ENCODE measurements around the gene GTPBP6.

GTPBP6 gene

DNA sequence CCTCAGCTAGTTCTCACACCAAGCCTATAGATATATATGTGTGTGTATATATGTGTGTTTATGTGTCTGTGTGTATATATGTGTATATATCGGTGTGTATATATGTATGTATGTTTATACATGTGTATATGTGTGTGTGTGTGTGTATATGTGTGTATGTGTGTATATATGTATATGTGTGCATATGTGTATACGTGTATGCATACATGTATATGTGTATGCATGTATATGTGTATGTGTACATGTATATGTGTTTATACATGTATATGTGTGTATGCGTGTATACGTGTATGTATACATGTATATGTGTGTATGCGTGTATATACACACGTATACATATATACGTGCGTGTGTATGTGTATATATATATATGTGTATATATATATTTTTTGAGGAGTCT lies 18.3 kb downstream of the GTPBP6 start:
- Histone ChIP-seq H3K79me2 (ENCODE audit: insufficient read depth, low read length) (no peaks in the 10 kb centered on the region), H3K27ac (ENCODE audit: low read depth, low read length) (no peak overlapping the region), H3K4me2 (ENCODE audit: low read depth, low read length, poor library complexity, severe bottlenecking) (no peak overlapping the region), H3F3A (ENCODE audit: insufficient read depth) (no peaks in the 10 kb centered on the region), H3K36me3 (ENCODE audit: low read length) (no peaks in the 10 kb centered on the region), H3K9me2 (replicated peaks; ENCODE audit: insufficient read depth, low read length) (no peaks in the 10 kb centered on the region), H3K4me3 (ENCODE audit: insufficient read depth, low read length, poor library complexity, severe bottlenecking) (no peak overlapping the region), H4K20me1 (ENCODE audit: low read depth, low read length) (no peaks in the 10 kb centered on the region), H3K9ac (ENCODE audit: low read length) (no peak overlapping the region), H2AFZ (ENCODE audit: low read depth, low read length, severe bottlenecking) (no peak overlapping the region), H3K27me3 (ENCODE audit: low read length) (no peaks in the 10 kb centered on the region), H3K9me3 (ENCODE audit: insufficient read depth, low read length) (no peaks in the 10 kb centered on the region)
- TF ChIP-seq, protein P1, sequence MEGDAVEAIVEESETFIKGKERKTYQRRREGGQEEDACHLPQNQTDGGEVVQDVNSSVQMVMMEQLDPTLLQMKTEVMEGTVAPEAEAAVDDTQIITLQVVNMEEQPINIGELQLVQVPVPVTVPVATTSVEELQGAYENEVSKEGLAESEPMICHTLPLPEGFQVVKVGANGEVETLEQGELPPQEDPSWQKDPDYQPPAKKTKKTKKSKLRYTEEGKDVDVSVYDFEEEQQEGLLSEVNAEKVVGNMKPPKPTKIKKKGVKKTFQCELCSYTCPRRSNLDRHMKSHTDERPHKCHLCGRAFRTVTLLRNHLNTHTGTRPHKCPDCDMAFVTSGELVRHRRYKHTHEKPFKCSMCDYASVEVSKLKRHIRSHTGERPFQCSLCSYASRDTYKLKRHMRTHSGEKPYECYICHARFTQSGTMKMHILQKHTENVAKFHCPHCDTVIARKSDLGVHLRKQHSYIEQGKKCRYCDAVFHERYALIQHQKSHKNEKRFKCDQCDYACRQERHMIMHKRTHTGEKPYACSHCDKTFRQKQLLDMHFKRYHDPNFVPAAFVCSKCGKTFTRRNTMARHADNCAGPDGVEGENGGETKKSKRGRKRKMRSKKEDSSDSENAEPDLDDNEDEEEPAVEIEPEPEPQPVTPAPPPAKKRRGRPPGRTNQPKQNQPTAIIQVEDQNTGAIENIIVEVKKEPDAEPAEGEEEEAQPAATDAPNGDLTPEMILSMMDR (IDR thresholded peaks at IDR 0.05; ENCODE audit: insufficient read depth, low read length, poor library complexity, severe bottlenecking), result no peak
- no peak for TF ChIP-seq EZH2phosphoT487 (conservative IDR thresholded peaks at IDR 0.05; ENCODE audit: low read length)

DNA sequence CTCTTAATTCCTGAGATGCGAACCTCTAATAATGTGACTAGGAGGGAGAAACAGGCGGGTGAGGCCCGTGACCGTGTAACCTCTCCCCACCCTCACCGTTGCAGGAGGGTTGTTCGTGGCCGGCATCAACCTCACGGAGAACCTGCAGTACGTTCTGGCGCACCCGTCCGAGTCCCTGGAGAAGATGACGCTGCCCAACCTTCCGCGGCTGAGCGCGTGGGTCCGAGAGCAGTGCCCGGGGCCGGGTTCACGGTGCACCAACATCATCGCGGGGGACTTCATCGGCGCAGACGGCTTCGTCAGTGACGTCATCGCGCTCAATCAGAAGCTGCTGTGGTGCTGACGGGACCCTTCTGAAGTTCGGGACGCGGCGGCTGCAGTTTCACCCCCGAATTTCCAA lies 19.6 kb downstream of the GTPBP6 start:
- Histone ChIP-seq H2AFZ (ENCODE audit: low read depth, low read length, severe bottlenecking) (no peak overlapping the region), H3K4me3 (ENCODE audit: insufficient read depth, low read length, poor library complexity, severe bottlenecking) (no peak overlapping the region), H3K36me3 (ENCODE audit: low read length) (no peaks in the 10 kb centered on the region), H3K4me2 (ENCODE audit: low read depth, low read length, poor library complexity, severe bottlenecking) (no peak overlapping the region), H3K27me3 (ENCODE audit: low read length) (no peaks in the 10 kb centered on the region), H3K9me3 (ENCODE audit: insufficient read depth, low read length) (no peaks in the 10 kb centered on the region), H3F3A (ENCODE audit: insufficient read depth) (no peaks in the 10 kb centered on the region), H3K9me2 (replicated peaks; ENCODE audit: insufficient read depth, low read length) (no peaks in the 10 kb centered on the region), H3K9ac (ENCODE audit: low read length) (no peak overlapping the region), H3K79me2 (ENCODE audit: insufficient read depth, low read length) (no peaks in the 10 kb centered on the region), H4K20me1 (ENCODE audit: low read depth, low read length) (no peaks in the 10 kb centered on the region), H3K27ac (ENCODE audit: low read depth, low read length) (no peak overlapping the region)
- no peak for TF ChIP-seq EZH2phosphoT487 (conservative IDR thresholded peaks at IDR 0.05; ENCODE audit: low read length)
- TF ChIP-seq, protein P1 (IDR thresholded peaks at IDR 0.05; ENCODE audit: insufficient read depth, low read length, poor library complexity, severe bottlenecking), result no peak

DNA sequence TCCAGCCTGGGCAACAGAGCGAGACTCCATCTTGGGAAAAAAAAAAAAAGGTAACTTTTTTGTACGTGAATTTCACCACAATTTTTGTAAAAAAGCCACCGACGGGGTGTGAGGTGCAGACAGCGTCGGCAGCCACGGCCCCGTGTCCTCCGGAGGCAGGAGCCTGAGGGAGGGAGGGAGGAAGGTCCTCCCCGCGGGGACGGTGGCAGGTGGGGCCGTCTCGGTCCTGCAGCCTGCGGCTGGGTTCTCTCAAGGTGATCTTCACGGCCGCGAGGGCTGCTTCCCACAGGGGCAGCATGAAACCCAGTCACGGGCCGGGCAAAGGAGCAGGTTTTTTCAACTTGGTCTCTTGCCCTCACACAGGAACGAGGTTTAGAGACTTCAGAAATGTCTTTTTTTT lies 23.5 kb downstream of the GTPBP6 start:
- Histone ChIP-seq H4K20me1 (ENCODE audit: low read depth, low read length) (no peaks in the 10 kb centered on the region), H3K27ac (ENCODE audit: low read depth, low read length) (no peak overlapping the region), H3K4me3 (ENCODE audit: insufficient read depth, low read length, poor library complexity, severe bottlenecking) (no peak overlapping the region), H3K9me3 (ENCODE audit: insufficient read depth, low read length) (no peaks in the 10 kb centered on the region), H2AFZ (ENCODE audit: low read depth, low read length, severe bottlenecking) (no peak overlapping the region), H3K9ac (ENCODE audit: low read length) (no peak overlapping the region), H3K36me3 (ENCODE audit: low read length) (no peaks in the 10 kb centered on the region), H3K79me2 (ENCODE audit: insufficient read depth, low read length) (no peaks in the 10 kb centered on the region), H3K9me2 (replicated peaks; ENCODE audit: insufficient read depth, low read length) (no peaks in the 10 kb centered on the region), H3K27me3 (ENCODE audit: low read length) (no peaks in the 10 kb centered on the region), H3F3A (ENCODE audit: insufficient read depth) (no peaks in the 10 kb centered on the region), H3K4me2 (ENCODE audit: low read depth, low read length, poor library complexity, severe bottlenecking) (no peak overlapping the region)
- TF ChIP-seq, protein P1 (IDR thresholded peaks at IDR 0.05; ENCODE audit: insufficient read depth, low read length, poor library complexity, severe bottlenecking), result no peak
- TF ChIP-seq EZH2phosphoT487 (conservative IDR thresholded peaks at IDR 0.05; ENCODE audit: low read length), result no peak

Measured in SU-DHL-6 (cell line).